Measurements from ENCODE around the gene FLCN. TPM values are rescaled to one million over a fixed set of nuclear protein-coding genes. Genes with fewer than 3 reads are reported as not detected.

Gene FLCN
- total and polyA plus RNA-seq, 2 experiments from 2014 or later, result 12.1 to 36.6 TPM

DNA sequence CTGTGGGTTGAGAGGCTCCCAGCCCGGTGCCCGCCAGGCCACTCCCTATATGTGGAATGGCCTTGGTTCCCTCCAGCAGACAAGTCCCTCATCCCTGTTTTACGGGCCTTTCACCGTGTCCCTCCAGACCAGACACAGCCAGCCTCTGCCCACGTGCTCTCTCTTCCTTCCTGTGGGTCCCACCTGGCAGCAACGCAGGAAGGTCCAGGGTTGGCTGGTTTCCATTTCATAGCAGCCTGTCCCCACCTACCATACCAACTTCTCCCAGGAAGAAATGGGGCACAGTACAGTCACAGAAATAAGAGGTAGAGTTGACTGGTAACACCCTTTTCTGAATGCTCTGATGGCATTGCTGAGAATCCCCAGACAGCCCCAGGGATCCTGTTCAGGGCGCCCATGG, 65.8 kb downstream of the FLCN start:
- H3K36me3 Mint-ChIP-seq (ENCODE audit: low read depth), result peaks cover 27% of the 10 kb centered on the region; the same call in 2 of the 3 replicates
- H3F3A ChIP-seq (replicated peaks; ENCODE audit: low read depth), result no peaks in the 10 kb centered on the region
- no peaks in the 10 kb centered on the region for H3K27me3 ChIP-seq (ENCODE audit: insufficient read depth)
- H3K9me2 ChIP-seq (ENCODE audit: insufficient read depth), result no peaks in the 10 kb centered on the region
- H3K4me2 ChIP-seq, result no peak overlapping the region
- H3K9me3 Mint-ChIP-seq, result no peaks in the 10 kb centered on the region
- peak overlapping the region; percentile 65; the same call in 1 of the 2 replicates for H3K27ac Mint-ChIP-seq
- peaks cover 12% of the 10 kb centered on the region for H3K27me3 Mint-ChIP-seq (ENCODE audit: insufficient read depth, low read depth, poor library complexity)
- ATAC-seq (no peak), DNase-seq (ENCODE audit: low spot score) (no peak)
- no peaks in the 10 kb centered on the region; the same call in 1 of the 2 replicates for H4K20me1 ChIP-seq (replicated peaks; ENCODE audit: insufficient read depth)
- H3K4me3 ChIP-seq, result no peak overlapping the region
- TF ChIP-seq POLR2AphosphoS5 (IDR thresholded peaks at IDR 0.05; ENCODE audit: low read depth) (no peak), CREB1 (CRISPR knock-in tag; IDR thresholded peaks at IDR 0.05; ENCODE audit: low read depth) (no peak), NANOG (IDR thresholded peaks at IDR 0.05; ENCODE audit: borderline replicate concordance) (no peak), JUNB (IDR thresholded peaks at IDR 0.05; ENCODE audit: unreplicated experiment) (no peak), STAT1 (IDR thresholded peaks at IDR 0.05; ENCODE audit: unreplicated experiment) (no peak), EZH2phosphoT487 (IDR thresholded peaks at IDR 0.05; ENCODE audit: unreplicated experiment) (no peak), ZNF331 (CRISPR knock-in tag; IDR thresholded peaks at IDR 0.05; ENCODE audit: low read depth) (no peak), ZNF114 (CRISPR knock-in tag; IDR thresholded peaks at IDR 0.05) (no peak)
- TF ChIP-seq, protein P1, sequence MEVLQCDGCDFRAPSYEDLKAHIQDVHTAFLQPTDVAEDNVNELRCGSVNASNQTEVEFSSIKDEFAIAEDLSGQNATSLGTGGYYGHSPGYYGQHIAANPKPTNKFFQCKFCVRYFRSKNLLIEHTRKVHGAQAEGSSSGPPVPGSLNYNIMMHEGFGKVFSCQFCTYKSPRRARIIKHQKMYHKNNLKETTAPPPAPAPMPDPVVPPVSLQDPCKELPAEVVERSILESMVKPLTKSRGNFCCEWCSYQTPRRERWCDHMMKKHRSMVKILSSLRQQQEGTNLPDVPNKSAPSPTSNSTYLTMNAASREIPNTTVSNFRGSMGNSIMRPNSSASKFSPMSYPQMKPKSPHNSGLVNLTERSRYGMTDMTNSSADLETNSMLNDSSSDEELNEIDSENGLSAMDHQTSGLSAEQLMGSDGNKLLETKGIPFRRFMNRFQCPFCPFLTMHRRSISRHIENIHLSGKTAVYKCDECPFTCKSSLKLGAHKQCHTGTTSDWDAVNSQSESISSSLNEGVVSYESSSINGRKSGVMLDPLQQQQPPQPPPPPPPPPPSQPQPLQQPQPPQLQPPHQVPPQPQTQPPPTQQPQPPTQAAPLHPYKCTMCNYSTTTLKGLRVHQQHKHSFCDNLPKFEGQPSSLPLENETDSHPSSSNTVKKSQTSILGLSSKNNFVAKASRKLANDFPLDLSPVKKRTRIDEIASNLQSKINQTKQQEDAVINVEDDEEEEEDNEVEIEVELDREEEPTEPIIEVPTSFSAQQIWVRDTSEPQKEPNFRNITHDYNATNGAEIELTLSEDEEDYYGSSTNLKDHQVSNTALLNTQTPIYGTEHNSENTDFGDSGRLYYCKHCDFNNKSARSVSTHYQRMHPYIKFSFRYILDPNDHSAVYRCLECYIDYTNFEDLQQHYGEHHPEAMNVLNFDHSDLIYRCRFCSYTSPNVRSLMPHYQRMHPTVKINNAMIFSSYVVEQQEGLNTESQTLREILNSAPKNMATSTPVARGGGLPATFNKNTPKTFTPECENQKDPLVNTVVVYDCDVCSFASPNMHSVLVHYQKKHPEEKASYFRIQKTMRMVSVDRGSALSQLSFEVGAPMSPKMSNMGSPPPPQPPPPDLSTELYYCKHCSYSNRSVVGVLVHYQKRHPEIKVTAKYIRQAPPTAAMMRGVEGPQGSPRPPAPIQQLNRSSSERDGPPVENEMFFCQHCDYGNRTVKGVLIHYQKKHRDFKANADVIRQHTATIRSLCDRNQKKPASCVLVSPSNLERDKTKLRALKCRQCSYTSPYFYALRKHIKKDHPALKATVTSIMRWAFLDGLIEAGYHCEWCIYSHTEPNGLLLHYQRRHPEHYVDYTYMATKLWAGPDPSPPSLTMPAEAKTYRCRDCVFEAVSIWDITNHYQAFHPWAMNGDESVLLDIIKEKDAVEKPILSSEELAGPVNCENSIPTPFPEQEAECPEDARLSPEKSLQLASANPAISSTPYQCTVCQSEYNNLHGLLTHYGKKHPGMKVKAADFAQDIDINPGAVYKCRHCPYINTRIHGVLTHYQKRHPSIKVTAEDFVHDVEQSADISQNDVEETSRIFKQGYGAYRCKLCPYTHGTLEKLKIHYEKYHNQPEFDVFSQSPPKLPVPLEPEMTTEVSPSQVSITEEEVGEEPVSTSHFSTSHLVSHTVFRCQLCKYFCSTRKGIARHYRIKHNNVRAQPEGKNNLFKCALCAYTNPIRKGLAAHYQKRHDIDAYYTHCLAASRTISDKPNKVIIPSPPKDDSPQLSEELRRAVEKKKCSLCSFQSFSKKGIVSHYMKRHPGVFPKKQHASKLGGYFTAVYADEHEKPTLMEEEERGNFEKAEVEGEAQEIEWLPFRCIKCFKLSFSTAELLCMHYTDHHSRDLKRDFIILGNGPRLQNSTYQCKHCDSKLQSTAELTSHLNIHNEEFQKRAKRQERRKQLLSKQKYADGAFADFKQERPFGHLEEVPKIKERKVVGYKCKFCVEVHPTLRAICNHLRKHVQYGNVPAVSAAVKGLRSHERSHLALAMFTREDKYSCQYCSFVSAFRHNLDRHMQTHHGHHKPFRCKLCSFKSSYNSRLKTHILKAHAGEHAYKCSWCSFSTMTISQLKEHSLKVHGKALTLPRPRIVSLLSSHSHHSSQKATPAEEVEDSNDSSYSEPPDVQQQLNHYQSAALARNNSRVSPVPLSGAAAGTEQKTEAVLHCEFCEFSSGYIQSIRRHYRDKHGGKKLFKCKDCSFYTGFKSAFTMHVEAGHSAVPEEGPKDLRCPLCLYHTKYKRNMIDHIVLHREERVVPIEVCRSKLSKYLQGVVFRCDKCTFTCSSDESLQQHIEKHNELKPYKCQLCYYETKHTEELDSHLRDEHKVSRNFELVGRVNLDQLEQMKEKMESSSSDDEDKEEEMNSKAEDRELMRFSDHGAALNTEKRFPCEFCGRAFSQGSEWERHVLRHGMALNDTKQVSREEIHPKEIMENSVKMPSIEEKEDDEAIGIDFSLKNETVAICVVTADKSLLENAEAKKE (CRISPR knock-in tag; IDR thresholded peaks at IDR 0.05), result no peak
- TF ChIP-seq, protein P2, sequence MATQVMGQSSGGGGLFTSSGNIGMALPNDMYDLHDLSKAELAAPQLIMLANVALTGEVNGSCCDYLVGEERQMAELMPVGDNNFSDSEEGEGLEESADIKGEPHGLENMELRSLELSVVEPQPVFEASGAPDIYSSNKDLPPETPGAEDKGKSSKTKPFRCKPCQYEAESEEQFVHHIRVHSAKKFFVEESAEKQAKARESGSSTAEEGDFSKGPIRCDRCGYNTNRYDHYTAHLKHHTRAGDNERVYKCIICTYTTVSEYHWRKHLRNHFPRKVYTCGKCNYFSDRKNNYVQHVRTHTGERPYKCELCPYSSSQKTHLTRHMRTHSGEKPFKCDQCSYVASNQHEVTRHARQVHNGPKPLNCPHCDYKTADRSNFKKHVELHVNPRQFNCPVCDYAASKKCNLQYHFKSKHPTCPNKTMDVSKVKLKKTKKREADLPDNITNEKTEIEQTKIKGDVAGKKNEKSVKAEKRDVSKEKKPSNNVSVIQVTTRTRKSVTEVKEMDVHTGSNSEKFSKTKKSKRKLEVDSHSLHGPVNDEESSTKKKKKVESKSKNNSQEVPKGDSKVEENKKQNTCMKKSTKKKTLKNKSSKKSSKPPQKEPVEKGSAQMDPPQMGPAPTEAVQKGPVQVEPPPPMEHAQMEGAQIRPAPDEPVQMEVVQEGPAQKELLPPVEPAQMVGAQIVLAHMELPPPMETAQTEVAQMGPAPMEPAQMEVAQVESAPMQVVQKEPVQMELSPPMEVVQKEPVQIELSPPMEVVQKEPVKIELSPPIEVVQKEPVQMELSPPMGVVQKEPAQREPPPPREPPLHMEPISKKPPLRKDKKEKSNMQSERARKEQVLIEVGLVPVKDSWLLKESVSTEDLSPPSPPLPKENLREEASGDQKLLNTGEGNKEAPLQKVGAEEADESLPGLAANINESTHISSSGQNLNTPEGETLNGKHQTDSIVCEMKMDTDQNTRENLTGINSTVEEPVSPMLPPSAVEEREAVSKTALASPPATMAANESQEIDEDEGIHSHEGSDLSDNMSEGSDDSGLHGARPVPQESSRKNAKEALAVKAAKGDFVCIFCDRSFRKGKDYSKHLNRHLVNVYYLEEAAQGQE (IDR thresholded peaks at IDR 0.05; ENCODE audit: unreplicated experiment), result no peak
- no peaks in the 10 kb centered on the region; the same call in 1 of the 2 replicates for H3K36me3 ChIP-seq (ENCODE audit: insufficient read depth)
- H3K4me1 Mint-ChIP-seq, result peaks cover 11% of the 10 kb centered on the region
- H2AFZ ChIP-seq, result no peak overlapping the region
- H3K4me3 Mint-ChIP-seq, result no peak overlapping the region
- H3K4me1 ChIP-seq (ENCODE audit: insufficient read depth), result no peaks in the 10 kb centered on the region
- H3K79me2 ChIP-seq (replicated peaks; ENCODE audit: insufficient read depth), result no peaks in the 10 kb centered on the region
- no peak overlapping the region for H3K27ac ChIP-seq (ENCODE audit: low read depth)

Data from GM23338 (cell line).